ENCODE measurements around the gene MOK. TPM values are rescaled to one million over a fixed set of nuclear protein-coding genes. Genes with fewer than 3 reads are reported as not detected.
A peak's percentile ranks its signal among the peaks of the same experiment; 100 is the strongest.

The MOK gene
- total RNA-seq, 1 experiment from 2014 or later: 2.8 TPM

DNA sequence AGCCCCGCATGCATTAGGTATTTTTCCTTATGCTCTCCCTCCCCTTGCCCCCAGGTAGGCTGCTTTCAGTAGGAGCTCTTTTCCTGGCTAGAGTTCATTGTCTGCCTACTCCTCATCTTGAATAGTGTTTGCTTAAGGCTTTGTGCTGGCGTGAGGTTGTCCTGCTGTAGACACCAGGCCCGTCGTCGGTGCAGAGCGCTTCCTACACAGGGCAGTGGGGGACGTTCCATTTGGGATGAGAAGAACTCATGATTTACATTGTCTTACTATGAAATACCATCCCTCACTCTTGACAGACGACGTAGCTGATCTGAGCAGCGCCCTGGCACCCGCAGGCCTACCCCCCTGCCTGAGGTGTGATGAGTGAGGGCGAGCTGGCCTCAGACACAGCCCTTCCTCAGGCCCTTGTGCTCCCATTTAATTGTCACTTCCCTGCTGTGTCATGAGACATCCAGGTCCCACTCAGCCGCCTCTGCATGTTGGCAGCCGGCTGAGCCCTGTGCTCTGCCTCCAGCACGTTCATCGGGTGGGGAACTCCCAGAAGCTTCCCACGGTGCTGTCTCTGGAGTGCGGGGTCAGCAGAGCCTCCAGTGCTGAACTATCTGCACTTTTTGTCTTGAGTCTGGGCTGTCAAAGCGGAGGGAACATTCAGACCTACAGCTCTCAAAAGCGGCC, 89.3 kb downstream of the MOK start:
- Histone ChIP-seq H3K4ac (ENCODE audit: low read depth, low read length) (no peak overlapping the region), H2BK5ac (ENCODE audit: insufficient read length, low read length) (no peak overlapping the region), H3K23me2 (ENCODE audit: insufficient read length, low read depth, low read length, poor library complexity, severe bottlenecking) (no peaks in the 10 kb centered on the region), H2BK120ac (ENCODE audit: low read depth, low read length, poor library complexity, severe bottlenecking) (no peak overlapping the region), H4K8ac (replicated peaks; ENCODE audit: insufficient read length, low read depth, low read length) (no peak overlapping the region), H3K4me2 (ENCODE audit: insufficient read depth, insufficient read length, low read length) (no peak overlapping the region), H3K18ac (ENCODE audit: insufficient read length, low read depth, low read length) (no peak overlapping the region), H3K9me3 (ENCODE audit: control insufficient read depth, low read depth, low read length) (no peaks in the 10 kb centered on the region), H4K20me1 (ENCODE audit: control insufficient read depth, insufficient read depth, insufficient read length) (no peaks in the 10 kb centered on the region), H4K5ac (ENCODE audit: insufficient read length, low read depth, low read length) (no peak overlapping the region), H3K23ac (ENCODE audit: insufficient read length, low read depth, low read length) (no peak overlapping the region), H2BK15ac (ENCODE audit: low read depth, low read length) (no peak overlapping the region), H4K91ac (ENCODE audit: insufficient read length, low read depth, low read length) (no peak overlapping the region), H3K4me1 (ENCODE audit: insufficient read depth, low read length) (no peaks in the 10 kb centered on the region), H3K79me1 (ENCODE audit: insufficient read depth, low read depth, low read length, poor library complexity, severe bottlenecking) (no peaks in the 10 kb centered on the region), H2AFZ (ENCODE audit: low read length) (no peak overlapping the region), H3K79me2 (ENCODE audit: insufficient read depth, low read length) (no peaks in the 10 kb centered on the region), H2BK20ac (ENCODE audit: low read depth, low read length, poor library complexity, severe bottlenecking) (no peak overlapping the region), H3K9ac (ENCODE audit: extremely low read depth, insufficient read length, low read length) (no peak overlapping the region), H3T11ph (ENCODE audit: low read length) (no peak overlapping the region), H2AK5ac (ENCODE audit: insufficient read length, low read length) (no peak overlapping the region), H3K27me3 (ENCODE audit: insufficient read depth, low read length) (no peaks in the 10 kb centered on the region), H3K56ac (ENCODE audit: insufficient read length, low read depth, low read length) (no peak overlapping the region), H3K27ac (ENCODE audit: insufficient read length, low read depth, low read length) (no peak overlapping the region), H3K14ac (ENCODE audit: insufficient read depth, low read length) (no peak overlapping the region), H2BK12ac (ENCODE audit: insufficient read length, low read depth, low read length) (no peak overlapping the region)
- Mint-ChIP-seq H3K36me3 (ENCODE audit: insufficient read depth in 1 of 3, low read depth in 3 of 3) (no peaks in the 10 kb centered on the region; a peak in 2 of 7 replicates), H3K4me3 (no peak overlapping the region), H3K27me3 (ENCODE audit: low read depth) (no peaks in the 10 kb centered on the region), H3K9me3 (no peaks in the 10 kb centered on the region), H3K4me1 (peaks cover 9 to 22% of the 10 kb centered on the region in 2 experiments), H3K27ac (peak overlapping the region in 2 of 3 experiments; percentile 71 to 82; a peak in 5 of 7 replicates)
- TF ChIP-seq, protein P1, sequence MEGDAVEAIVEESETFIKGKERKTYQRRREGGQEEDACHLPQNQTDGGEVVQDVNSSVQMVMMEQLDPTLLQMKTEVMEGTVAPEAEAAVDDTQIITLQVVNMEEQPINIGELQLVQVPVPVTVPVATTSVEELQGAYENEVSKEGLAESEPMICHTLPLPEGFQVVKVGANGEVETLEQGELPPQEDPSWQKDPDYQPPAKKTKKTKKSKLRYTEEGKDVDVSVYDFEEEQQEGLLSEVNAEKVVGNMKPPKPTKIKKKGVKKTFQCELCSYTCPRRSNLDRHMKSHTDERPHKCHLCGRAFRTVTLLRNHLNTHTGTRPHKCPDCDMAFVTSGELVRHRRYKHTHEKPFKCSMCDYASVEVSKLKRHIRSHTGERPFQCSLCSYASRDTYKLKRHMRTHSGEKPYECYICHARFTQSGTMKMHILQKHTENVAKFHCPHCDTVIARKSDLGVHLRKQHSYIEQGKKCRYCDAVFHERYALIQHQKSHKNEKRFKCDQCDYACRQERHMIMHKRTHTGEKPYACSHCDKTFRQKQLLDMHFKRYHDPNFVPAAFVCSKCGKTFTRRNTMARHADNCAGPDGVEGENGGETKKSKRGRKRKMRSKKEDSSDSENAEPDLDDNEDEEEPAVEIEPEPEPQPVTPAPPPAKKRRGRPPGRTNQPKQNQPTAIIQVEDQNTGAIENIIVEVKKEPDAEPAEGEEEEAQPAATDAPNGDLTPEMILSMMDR (conservative IDR thresholded peaks at IDR 0.05): no peak
- no peak for DNase-seq
- no CpG with 5 or more reads among the region's 20 CpGs for WGBS (ENCODE audit: extremely low coverage, insufficient read length, low lambda C conversion rate)

All from H9 (cell line).